GM12892 (cell line): ENCODE results near the gene CYP2R1.

Experiments
- POLR2A ChIP-seq: IDR thresholded peaks from 2 replicates; pipeline ENCODE4 v1.6.1; 2011; ENCODE audit warnings: low read depth, low read length, control low read depth
- POLR2AphosphoS5 ChIP-seq: IDR thresholded peaks from 2 replicates; pipeline ENCODE4 v1.6.1; 2011; ENCODE audit warnings: low read depth, low read length, control low read depth
- TAF1 ChIP-seq: IDR thresholded peaks from 2 replicates; pipeline ENCODE4 v1.6.1; 2011; ENCODE audit warnings: low read depth, mild to moderate bottlenecking, control low read depth, low read length, borderline replicate concordance

- TF ChIP-seq POLR2A, result no peak
- TF ChIP-seq TAF1, result no peak
- TF ChIP-seq POLR2AphosphoS5, result no peak
These were observed 20.0 kb downstream of the CYP2R1 start for GRCh38 chr11:14872032-14872431.
